Stimulated activated CD4-positive, alpha-beta T cell treated with anti-CD3 and anti-CD28 coated beads, Interleukin-1b, Interleukin-23, amount 100 ng/mL, for 48 hours (primary cell): ENCODE results near the gene GPRIN3.

ENCODE experiments used
- DNase-seq: peaks from one replicate; pipeline ENCODE4 v3.0.0-alpha.2; 2020

The GPRIN3 gene

GRCh38 chr4:89253311-89253710, 54.3 kb downstream of the GPRIN3 start:
- no peak for DNase-seq

DNA sequence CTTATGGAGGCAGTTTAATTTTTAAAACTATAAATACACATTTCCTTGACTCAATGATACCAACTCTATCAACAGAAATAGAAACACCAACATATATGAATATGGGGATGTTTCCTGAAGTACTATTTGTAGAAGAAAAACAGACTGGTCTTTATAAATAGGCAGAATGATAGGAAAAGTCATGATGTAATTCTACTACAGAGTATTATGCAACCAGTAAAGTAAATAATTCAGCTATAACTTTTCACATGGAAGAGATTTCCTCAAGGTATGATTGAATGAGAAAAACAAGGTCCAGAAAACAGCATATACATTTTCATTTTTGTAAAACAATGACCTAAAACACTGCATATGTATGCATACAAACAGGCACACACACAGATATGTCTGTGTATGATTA, 56.2 kb downstream of the GPRIN3 start:
- DNase-seq = no peak

DNA sequence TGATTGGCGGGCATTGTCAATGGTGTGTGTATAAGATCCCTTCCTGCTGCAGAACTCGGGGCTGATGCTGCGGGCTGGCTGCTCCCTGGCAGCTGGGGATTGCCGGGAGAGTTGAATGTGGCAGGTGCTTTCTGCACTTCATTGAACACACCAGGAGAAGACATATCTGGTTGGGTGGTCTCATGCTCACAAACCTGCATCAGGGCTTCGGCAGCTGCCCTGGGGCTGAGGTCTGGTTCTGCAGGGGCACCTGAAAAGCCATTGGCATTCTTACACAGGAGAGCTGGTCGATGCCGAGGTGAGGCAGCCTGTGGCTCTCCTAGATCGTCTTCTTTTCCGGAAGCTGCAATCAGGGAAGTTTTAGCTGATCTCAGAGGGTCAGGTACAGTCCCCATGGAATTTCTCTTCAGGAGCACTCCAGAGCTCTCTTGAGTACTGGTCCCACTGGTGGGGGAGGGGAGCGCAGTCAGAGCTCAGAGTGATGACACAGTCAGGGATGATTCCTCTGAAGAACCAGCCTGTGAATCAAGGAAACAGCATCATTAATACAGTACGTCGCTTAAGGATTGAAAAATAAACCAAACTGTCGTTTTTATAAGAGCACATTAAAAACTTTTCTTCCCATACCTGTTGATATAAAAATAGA, 57.8 kb downstream of the GPRIN3 start:
- DNase-seq = no peak

- DNase-seq = no peak
Measured at GRCh38 chr4:89249313-89249712, 58.3 kb downstream of the GPRIN3 start.

DNA sequence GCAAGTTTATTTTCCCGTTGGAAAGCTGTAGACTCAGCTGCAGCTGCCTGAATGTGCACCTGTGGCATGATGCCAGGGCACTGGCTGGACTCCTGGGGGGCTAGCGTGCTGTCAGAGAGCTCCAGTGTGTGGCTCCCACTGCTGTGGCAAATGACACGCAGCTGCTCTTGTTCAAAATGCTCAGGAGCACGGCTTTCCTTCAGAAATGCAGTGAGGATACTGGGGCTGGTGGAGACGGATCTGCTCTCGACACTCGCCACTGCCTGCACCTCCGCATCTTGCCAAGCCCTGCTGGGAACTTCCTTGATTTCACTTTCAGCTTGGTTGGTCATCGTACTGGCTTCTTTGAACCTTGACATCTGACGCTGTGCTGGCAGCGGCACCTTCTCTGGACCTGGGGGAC, 58.7 kb downstream of the GPRIN3 start:
- DNase-seq = no peak

- DNase-seq = no peak
Measured at GRCh38 chr4:89247951-89248350, 59.6 kb downstream of the GPRIN3 start.

GRCh38 chr4:89245459-89245858, 62.1 kb downstream of the GPRIN3 start:
- DNase-seq = no peak

- no peak for DNase-seq
Measured at GRCh38 chr4:89243733-89244252, 63.8 kb downstream of the GPRIN3 start.

GRCh38 chr4:89242864-89243732, 64.5 kb downstream of the GPRIN3 start:
- no peak for DNase-seq

DNA sequence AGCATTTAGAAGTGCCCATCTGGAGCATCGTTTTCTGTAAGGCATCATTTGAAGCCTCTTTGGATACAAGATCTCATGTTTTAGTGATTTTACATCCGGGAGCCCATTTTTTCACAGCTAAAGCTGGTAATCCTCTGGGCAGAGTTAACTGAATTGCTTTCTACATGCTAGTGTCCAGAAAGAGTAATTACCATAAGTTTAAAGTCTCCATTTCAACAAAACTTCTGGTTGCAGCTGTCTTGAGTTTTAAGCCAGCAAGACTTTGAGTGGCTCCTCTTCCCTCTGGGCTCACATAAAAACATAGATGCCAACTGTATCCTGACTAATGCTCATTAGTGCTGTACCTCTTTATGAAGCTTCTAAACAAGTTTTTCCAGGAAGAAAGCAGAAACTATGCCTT, 65.4 kb downstream of the GPRIN3 start:
- no peak for DNase-seq

DNA sequence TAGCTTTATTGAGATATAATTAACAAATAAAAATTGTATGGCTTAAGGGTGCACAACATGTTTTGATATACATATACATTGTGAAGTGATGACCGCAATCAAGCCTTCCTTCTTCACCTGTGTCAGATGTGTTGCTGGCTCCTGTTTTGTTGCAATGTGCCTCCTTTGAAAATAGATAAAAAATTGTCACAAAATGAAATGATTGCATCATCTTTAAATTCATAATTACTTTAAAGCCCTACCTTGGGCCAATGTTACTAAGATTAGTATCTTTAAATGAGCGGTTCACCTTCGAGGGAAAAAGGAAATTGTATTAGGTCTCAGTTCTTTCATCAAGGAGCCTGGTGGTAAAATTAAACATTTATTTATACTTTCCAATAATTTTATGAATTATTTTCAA, 77.3 kb downstream of the GPRIN3 start:
- DNase-seq = no peak

GRCh38 chr4:89226665-89227574, 80.7 kb downstream of the GPRIN3 start:
- DNase-seq = peak; percentile 73

DNA sequence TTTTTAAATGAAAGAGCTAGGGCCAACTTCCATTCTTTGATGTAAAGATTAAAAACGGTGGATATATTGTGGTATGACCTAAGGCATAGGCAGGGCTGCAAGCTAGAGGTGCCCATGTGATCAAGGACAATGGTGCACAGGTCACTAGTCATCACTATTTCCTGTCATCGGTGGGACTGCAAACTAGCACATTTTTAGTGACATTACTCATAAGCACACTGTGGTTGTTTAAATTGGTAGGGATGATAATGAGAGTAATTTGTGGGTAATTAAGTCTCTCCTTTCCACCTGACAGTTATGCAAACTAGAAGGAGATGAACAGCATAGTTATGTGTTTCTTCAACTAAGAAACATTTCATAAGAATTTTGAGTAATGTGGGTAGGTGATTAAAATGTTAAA, 85.4 kb downstream of the GPRIN3 start:
- peak; percentile 15 for DNase-seq

DNA sequence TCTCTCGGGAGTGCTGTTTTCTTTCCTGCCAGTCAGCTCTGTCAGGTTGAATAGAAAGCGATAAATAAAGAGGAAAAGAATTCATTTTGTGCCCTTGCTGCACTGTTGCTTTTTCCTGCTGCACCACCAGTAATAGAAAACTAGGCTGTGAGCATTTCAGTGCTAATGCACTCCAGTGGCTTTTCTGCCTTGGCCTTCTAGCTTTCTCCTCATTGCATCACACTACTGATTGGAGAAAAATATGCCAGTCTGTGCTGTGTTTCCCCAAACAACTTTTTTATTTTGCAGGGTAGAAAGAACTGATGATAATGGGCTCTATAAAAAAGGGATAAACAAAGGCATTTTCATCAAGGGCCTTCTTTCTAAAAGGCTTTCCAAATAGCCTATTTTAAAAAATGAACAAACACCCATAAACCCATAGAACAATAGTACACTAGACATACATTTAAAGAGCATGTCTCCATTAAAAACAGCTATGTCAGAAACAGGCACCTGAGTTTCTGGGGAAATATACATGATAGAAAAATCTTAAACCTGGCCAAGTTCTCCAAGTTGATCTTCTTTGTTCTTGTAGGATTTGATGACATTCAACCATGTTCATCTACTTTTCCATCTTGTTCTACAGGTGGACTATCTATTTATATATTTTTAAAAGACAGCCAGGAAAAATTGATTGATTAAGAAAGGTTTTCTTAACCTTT, 86.3 kb downstream of the GPRIN3 start:
- DNase-seq = no peak

DNA sequence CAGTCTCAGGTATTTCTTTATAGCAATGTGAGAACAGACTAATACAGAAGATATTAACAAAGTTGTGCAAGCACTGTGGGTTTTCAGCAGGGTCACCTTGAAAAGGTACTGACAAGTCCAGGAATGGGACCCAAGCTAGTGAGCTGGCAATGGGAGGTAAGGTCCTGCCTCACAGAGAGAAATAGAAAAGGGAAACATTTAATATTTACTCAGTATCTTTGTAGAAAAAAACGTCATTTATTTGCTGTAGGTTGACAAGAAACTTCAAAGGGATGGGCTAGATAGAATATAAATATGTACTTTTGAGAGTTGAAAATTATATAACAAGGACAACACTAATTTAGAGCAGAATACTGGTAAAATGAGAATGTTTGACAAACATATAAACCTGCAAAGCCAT, 89.0 kb downstream of the GPRIN3 start:
- no peak for DNase-seq

DNA sequence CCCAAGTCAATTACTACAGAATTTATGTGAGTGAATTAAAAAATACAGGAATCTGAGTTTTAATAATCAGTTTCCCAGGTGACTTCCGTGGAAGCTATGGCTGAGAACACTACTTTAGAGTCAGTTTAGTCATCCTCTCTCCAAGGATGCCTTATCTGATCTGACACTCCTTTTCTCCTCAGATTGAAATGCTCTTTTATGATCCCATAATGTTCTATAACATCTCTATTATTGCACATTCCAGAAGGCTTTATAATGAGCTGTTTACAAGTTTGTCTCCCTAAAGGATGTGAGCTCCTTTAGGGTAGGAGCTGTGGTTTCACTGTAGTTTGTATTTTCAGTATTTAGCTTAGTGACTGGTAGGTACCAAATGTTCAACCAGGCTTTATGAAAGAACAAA, 90.0 kb downstream of the GPRIN3 start:
- DNase-seq = no peak

DNA sequence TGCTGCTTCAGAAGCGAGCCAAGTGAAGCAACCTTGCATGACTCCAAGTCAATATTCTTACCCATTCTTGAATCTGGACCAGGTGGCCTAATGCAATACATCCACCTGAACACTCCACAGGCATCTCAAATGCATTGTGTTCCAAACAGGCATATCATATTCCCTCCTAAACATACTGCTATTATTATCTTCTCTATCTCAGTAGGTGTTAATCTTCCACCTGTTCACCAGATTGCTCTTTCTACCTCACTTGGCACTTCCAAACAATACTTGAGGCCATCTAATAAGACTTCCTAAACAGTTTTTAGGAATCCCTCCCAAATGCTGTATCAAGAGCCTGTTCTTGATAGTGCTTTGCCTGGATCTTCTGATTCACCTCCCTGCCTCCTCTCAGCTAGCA, 90.7 kb downstream of the GPRIN3 start:
- DNase-seq = no peak

- no peak for DNase-seq
Measured at GRCh38 chr4:89216422-89216821, 91.2 kb downstream of the GPRIN3 start.

DNA sequence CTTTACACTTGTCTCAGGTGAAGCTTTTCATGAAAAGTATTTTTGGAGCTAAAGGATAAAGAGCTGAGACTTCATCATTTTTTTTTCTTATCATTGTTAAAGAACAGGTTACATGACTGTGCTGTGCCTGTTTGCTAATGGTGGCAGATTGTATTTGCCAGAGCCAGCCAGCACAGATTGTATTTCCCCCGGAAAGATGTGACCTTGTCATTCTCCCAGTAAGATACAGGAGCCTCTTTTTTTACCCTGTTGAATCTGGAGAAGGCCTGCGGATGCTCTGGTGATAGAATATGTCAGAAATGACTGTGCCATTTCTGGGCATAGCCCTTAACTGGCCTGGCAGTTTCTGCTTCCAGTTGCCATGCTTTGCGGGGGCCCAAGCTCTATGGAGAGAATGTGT, 91.9 kb downstream of the GPRIN3 start:
- no peak for DNase-seq

DNA sequence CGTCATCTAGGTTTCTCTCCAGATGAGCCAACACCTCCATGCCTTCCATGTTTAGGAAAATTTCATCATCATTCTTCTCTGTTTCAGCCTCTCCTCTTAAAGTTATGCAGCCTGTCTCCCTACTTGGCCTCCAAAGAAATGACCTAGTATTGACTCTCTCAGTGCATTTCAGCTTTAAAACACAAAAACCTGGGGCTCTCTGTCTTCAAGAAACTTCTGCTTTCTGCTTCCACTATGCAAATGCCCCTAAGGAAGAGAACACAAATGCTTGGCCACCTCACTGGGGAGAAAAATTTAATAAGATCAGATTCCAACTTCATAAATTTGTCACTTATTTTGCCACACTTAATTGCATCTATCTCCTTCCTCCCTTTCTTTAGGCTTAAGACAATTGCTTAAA, 93.3 kb downstream of the GPRIN3 start:
- no peak for DNase-seq

DNA sequence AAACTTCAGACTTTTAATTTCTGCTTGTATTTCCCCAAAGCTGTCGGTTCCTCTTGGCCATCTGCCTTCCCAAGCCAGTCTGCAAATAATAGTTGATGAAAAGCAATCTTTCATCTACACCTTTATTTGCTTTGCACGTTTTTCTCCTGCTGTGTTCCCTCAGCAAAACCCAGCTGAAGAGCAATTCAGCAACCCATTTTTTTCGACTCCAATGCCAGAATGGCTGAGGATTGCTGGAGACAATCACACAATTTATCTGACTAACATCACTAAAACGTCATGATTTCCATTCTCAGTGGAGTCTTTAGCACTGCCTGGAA, 94.3 kb downstream of the GPRIN3 start:
- no peak for DNase-seq

- DNase-seq = no peak
Measured at GRCh38 chr4:89212666-89213381, 94.8 kb downstream of the GPRIN3 start.
